HG02884 (cell line): ENCODE measurements around the gene TATDN2.
"Not testable (repeated sequence)": the region's sequence is repeated elsewhere in the genome, so short reads cannot be mapped to it uniquely, and the experiment has no call there.

Experiments
- ATAC-seq: cut with Tn5 transposase; IDR thresholded peaks from one replicate; pipeline ENCODE4 v1.9.1; 2021; ENCODE audit warnings: mild to moderate bottlenecking, moderate library complexity; ENCODE audit not compliant: unreplicated experiment

TATDN2 gene

GRCh38 chr3:10266936-10267335 is 18.7 kb downstream of the TATDN2 start:
- not testable (repeated sequence) for ATAC-seq

GRCh38 chr3:10268116-10268515 is 19.9 kb downstream of the TATDN2 start:
- ATAC-seq, result no peak

GRCh38 chr3:10268930-10269329 is 20.7 kb downstream of the TATDN2 start:
- ATAC-seq, result no peak

DNA sequence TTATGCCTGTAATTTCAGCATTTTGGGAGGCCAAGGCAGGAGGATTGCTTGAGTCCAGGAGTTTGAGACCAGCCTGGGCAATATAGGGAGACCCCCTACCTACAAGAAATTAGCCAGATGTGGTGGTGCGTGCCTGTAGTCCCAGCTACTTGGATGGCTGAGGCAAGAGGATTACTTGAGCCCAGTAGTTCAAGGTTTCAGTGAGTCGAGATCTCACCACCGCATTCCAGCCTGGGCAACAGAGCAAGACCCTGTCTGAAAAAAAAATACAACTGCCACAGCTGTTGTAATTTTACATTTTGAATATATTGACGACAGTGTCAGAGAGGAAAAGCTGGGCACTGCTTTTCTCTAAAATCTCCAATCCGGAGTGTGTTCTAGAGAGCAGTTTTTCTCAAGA is 21.2 kb downstream of the TATDN2 start:
- ATAC-seq, result no peak

- ATAC-seq, result not testable (repeated sequence)
These were observed 24.2 kb downstream of the TATDN2 start for GRCh38 chr3:10272476-10272875.

DNA sequence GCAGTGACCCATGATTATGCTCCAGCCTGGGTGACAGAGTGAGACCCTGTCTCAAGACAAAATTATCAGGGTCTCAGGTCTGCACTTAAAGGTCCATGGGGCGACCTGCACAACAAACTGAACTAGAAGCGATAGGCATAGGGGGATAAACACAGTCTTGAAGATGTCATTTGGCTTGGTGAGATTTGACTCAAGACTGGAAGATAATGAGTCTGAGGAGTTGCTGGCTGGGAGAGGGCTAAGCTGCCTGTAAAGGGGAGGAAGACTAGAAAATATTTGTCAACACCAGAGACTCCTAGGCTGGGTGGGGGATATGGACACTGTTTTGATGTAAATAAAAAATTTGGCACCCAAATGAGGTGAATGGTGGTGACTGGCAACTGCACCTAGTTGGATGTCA is 24.7 kb downstream of the TATDN2 start:
- ATAC-seq, result no peak

DNA sequence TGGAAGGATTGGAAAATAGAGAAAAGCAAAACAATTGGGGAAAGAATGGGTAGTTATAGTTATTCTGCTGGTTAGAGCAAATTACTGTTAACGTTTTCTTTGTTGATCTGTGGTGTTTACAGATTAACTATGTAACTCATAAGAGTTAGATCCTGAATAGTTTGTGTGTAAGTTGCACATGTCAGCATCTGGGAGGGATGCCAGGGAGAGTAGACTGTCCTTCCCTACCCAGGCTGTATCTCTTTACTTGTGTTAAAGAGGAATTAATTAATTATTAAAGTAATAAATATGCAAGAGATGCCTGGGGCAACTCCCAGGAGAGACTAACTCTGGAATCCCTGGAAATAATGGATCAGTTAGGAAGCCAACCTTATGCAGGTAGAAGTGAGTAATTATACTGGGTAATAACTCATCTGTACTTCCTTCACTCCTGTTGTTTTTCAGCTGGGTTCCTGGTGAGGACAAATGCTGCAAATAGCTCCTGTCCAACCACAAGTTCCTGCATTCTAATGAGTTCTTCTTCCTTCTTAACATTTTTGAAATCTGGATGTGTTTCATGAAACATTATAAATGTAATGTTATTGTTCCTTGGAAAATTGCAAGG is 25.5 kb downstream of the TATDN2 start:
- ATAC-seq, result no peak

GRCh38 chr3:10274601-10275000 is 26.3 kb downstream of the TATDN2 start:
- no peak for ATAC-seq

DNA sequence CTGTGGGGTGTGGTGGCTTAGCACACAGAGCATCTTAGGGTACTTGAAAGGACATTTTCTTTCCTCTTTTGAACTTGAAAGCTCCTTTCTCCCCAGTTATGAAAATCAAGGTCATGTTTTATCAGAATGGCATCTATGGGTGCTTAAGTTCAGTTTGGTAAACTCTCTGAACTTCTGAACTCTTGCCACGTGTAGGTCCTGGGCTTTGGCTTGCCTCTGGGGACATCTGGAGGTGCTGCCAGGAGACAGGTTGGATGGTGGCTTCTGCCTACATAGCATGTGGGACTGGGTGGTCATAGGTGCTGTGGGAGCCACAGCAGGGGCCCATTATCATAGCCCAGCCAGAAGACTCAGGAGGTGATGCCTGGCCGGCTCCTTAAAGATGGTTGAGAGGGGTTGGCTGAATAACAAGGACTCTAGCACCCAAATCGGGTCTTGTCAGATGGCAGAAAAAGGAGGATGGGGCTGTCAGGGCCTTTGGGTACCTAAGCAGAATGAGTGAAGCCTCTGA is 28.9 kb downstream of the TATDN2 start:
- no peak for ATAC-seq

DNA sequence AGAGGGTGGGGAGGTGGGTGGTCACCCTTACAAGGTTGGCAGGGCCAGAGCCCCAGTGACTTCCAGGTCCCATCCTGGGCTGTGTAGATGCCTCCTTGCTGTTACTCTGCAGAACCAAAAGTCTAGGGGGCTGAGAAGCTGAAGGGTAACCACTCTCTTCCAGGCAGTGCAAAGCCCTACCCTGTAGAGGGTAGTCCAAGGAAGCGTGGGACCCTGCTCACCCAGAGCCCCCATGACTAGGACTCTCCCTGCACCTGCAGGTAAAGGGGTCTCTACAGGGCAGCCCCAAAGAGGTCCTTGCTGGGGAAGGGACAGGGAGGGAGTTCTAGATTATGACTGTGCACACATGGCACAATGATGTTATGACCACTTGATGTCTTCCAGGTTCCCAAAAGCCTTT is 30.2 kb downstream of the TATDN2 start:
- no peak for ATAC-seq

GRCh38 chr3:10279384-10280176 is 31.3 kb downstream of the TATDN2 start:
- ATAC-seq, result no peak

DNA sequence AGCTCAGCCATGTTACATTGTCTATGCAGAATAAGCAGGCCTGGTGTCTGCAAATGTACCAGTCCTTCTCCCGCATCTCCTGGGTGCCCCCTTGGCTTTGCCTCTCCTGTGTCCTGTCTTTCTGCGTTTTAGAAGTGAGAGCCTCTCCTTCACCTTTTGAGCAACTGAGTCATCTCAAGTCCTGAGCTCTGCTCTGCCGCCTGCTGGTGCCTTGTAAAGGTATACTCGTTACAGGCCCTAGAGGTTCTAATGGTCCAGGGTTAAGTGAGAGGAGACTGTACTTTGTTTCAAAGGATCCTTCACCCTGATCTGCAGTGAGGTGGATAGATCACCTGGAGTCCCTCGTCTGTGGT is 31.9 kb downstream of the TATDN2 start:
- ATAC-seq, result no peak

DNA sequence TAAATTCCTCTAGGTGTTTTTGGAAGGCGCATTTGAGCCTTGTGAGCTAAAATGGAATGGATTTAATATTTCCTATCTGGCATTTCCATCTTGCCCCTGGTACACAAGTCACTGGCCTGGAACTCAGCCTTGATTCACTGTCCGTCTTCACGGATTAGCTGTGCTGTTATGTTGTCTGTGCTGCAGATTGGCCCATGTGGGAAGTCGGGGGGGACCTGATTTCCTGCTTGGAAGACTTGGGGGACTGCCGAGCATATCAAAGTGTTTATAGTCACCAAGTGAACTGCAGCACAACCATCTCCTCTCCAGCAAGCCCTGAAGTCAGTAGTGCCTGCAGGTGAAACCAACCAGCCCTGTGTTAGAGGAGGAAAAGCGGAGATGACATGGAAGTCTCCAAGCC is 32.3 kb downstream of the TATDN2 start:
- ATAC-seq, result no peak

DNA sequence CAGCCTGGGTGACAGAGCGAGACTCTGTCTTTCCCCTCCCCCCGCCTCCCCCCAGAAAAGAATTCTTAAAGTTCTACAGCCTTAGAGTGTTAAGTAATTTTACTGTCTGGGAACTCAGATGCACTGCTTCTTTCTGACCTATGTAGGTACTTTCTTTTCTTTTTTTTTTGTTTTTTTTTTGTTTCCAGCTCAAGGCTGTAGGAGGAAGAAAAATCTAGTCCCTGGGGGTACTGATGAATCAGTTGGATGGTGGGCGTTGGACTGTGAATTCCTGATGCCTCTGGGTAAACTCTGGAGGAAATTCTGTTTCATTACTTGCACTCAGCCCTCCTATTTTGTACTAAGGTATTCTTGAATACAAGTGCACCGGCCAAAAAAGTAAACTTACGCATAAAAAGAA is 33.7 kb downstream of the TATDN2 start:
- no peak for ATAC-seq

GRCh38 chr3:10283638-10284037 is 35.4 kb downstream of the TATDN2 start:
- no peak for ATAC-seq

GRCh38 chr3:10284496-10284895 is 36.2 kb downstream of the TATDN2 start:
- no peak for ATAC-seq

GRCh38 chr3:10285272-10286132 is 37.2 kb downstream of the TATDN2 start:
- no peak for ATAC-seq

- ATAC-seq, result no peak
These were observed 37.9 kb downstream of the TATDN2 start for GRCh38 chr3:10286133-10286524.

DNA sequence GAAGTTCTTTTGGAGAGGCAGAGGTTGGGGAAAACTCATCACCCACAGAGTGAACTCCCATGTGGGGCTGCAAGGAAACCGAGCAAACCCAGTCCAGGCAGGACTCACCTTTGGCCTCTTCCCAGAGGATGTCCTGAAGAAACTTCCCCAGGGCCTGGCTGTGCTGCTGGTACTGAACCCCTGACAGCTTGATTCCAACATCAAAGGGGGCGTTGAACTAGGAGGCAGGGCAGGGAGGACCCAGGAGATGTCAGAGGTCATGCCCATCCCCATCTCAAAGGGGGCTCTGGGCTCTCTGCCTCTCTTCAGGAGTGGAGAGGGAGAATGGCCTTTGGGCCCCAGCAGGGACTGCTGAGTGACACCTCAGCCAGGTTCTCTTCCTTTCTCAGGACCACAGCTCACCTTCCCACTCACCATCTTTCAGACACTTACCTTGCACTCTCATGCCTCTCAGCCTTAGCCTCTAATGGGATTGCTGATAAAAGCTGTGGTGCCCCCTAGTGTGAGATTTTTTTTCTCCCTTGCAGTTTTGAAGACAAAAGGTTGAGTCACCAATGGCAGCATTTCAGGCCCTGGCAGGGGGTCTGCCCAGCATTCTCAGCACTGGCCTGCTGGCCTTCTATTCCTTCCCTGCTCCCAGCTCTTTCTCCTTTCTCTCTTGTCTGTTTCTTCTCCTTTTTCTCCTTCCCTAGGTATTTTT is 38.5 kb downstream of the TATDN2 start:
- no peak for ATAC-seq

GRCh38 chr3:10287936-10288574 is 39.8 kb downstream of the TATDN2 start:
- ATAC-seq, result no peak

- ATAC-seq, result no peak
These were observed 40.3 kb downstream of the TATDN2 start for GRCh38 chr3:10288575-10288960.
